GM19099 (cell line): ENCODE measurements around the gene SORCS3.

ENCODE experiments used
- POLR2A ChIP-seq: IDR thresholded peaks from 3 replicates; pipeline ENCODE4 v1.6.1; 2011; ENCODE audit warnings: low read depth; ENCODE audit not compliant: insufficient read length; ENCODE audit errors: extremely low read depth

Gene SORCS3

GRCh38 chr10:104824380-104825006 is 183.4 kb downstream of the SORCS3 start:
- no peak for TF ChIP-seq POLR2A

GRCh38 chr10:104831272-104831671 is 190.2 kb downstream of the SORCS3 start:
- TF ChIP-seq POLR2A, result no peak

GRCh38 chr10:104834580-104834979 is 193.5 kb downstream of the SORCS3 start:
- no peak for TF ChIP-seq POLR2A

GRCh38 chr10:104835422-104835821 is 194.3 kb downstream of the SORCS3 start:
- no peak for TF ChIP-seq POLR2A

- no peak for TF ChIP-seq POLR2A
Measured at GRCh38 chr10:104842704-104843103, 201.6 kb downstream of the SORCS3 start.

GRCh38 chr10:104844073-104844472 is 203.0 kb downstream of the SORCS3 start:
- no peak for TF ChIP-seq POLR2A

GRCh38 chr10:104850023-104850422 is 208.9 kb downstream of the SORCS3 start:
- TF ChIP-seq POLR2A, result no peak

- TF ChIP-seq POLR2A, result no peak
Measured at GRCh38 chr10:104867966-104868598, 227.0 kb downstream of the SORCS3 start.

GRCh38 chr10:104872691-104873090 is 231.6 kb downstream of the SORCS3 start:
- TF ChIP-seq POLR2A, result no peak

GRCh38 chr10:104873161-104873560 is 232.1 kb downstream of the SORCS3 start:
- no peak for TF ChIP-seq POLR2A

- TF ChIP-seq POLR2A, result no peak
Measured at GRCh38 chr10:104875561-104875960, 234.5 kb downstream of the SORCS3 start.

GRCh38 chr10:104880624-104881398 is 239.7 kb downstream of the SORCS3 start:
- no peak for TF ChIP-seq POLR2A

GRCh38 chr10:104881740-104882139 is 240.7 kb downstream of the SORCS3 start:
- no peak for TF ChIP-seq POLR2A

- TF ChIP-seq POLR2A, result no peak
Measured at GRCh38 chr10:104892879-104893617, 252.0 kb downstream of the SORCS3 start.

GRCh38 chr10:104893701-104894100 is 252.6 kb downstream of the SORCS3 start:
- no peak for TF ChIP-seq POLR2A

GRCh38 chr10:104894681-104895080 is 253.6 kb downstream of the SORCS3 start:
- no peak for TF ChIP-seq POLR2A

- TF ChIP-seq POLR2A, result no peak
Measured at GRCh38 chr10:104895541-104895940, 254.5 kb downstream of the SORCS3 start.
